Choroid plexus epithelial cell (primary cell): Measurements from ENCODE around the gene AVPI1.

Source experiments
- DNase-seq: peaks from one replicate; pipeline ENCODE4 v3.0.0-alpha.2; 2010; ENCODE audit warnings: low read depth
- H3K4me3 ChIP-seq: 2 replicates; pipeline ENCODE4 v1.5.1; 2011; ENCODE audit warnings: low read depth, mild to moderate bottlenecking, control low read depth, low read length, moderate library complexity
- CTCF ChIP-seq: conservative IDR thresholded peaks from 2 replicates; pipeline ENCODE4 v1.5.1; 2011; ENCODE audit warnings: low read depth, mild to moderate bottlenecking, control low read depth, inconsistent platforms, low read length, moderate library complexity

AVPI1 gene

DNA sequence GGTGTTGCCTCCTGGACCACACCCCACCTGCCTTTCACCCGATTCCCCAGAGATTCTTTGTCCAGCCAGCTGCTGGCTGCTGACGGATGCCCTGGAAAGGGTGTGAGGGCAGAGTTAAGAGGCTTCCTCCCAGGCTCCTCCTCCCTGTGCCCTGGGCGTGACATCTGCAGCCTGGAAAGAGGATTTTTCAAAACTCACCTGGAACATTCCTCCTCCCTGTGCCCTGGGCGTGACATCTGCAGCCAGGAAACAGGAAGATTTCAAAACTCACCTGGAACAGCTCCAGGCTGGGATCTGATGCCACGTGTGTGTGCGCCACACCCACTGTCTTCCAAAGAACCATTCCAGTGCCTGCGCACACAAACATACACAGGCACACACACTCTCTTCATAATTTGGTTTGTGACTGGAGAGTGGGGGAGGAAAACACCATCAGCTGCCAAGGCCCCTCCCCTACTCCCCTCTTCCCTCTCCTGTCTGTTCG, 31.7 kb upstream of the AVPI1 start:
- no peak for DNase-seq
- H3K4me3 ChIP-seq, result no peak overlapping the region
- no peak for TF ChIP-seq CTCF

DNA sequence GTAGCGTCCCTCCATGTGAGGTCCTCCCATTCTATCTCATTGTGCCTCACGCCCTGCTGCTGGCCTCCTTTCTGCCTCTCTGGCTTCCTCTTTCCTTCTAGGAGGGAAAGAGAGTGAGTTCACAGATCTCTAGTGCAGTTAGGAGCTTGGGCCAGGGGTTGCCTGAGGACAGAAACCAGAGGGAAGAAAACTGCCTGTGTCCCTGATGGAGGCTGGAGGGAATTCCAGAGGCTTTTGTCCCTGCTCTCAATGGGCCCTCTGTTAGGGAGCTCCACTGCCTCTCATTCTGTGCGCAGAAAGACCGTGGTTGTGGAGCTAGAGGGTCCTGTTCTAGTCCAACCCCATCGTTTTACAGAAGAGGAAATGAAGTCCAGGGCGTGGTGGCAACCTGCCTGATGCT, 31.1 kb upstream of the AVPI1 start:
- H3K4me3 ChIP-seq, result no peak overlapping the region
- DNase-seq, result no peak
- no peak for TF ChIP-seq CTCF

GRCh38 chr10:97717627-97718026, 30.6 kb upstream of the AVPI1 start:
- DNase-seq, result no peak
- no peak overlapping the region for H3K4me3 ChIP-seq
- no peak for TF ChIP-seq CTCF

DNA sequence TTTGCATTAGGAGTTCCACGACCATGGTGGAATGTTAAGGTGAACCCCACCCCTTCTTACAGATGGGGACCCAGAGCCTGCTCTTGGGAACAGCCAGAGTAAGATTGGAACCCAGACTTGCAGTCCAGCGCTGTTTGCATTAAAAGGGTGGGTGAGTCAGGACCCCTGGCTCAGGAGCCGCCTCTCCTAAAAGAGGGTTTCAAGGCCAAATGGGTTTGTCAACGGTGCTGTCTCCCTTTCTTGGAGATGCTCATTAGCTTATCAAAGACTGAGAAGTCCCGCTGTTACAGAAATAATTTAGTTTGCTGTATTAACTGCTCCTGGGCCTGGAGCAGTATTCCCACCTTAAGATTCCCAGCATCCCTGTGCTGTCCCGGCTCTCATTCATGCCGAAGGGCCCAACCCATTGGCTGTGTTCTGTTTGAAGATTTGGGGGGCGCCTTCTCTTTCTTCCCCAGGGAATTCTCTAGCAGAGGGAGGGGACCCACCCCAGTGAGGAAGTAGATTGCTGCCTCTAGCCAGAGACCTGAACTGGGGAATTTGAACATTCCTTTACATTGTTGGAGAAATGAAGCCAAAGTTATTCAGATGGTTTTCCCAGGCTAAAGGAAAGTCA, 28.3 kb upstream of the AVPI1 start:
- DNase-seq, result no peak

DNA sequence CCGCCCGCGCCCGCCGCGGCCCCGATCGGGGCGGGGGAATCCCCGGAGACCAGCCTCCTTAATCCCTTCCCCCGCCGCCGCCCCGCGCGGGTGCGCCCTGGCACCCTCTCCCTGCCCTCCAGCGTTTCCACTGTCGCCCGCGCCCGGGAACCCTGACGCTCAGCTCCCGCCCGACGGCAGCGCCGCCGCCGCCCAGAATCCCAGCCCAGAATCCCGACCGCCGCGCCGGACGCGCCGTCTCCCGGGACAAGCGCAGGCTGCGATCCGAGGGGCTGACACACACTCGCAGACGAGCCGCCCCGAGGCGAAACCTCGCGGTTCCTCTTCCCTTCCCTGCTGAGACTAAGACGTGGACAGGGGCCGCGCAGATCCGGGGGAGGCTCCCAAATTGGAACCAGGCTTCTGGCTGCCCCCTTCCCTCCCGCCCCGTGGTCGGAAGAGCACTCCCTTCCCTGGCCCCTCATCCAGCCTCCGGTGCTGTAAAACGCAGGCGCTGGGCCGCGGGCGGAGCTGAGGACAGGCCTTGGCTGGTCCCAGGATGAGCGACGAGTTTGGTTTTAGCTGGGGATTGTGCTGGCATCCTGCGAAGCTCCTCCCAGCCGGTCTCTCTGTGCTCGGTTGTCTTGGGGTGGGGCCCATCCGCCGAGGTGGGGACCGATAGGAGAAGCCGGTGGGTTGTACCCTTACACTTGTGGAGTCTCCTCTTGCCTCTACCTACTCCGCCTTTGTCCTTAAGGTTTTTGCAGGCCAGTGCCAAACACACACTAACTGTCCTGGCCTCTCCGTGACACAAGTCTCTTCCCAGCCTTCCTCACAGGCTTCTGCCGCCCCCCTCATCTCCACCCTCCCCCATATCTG, 27.6 kb upstream of the AVPI1 start:
- TF ChIP-seq CTCF, result no peak
- peak; percentile 70 for DNase-seq
- H3K4me3 ChIP-seq, result peak overlapping the region; percentile 86

More for the DNA sequence above, 28.3 kb upstream of the AVPI1 start:
- no peak for TF ChIP-seq CTCF
- peak overlapping the region; percentile 86 for H3K4me3 ChIP-seq

- H3K4me3 ChIP-seq, result peak overlapping the region; percentile 86
- TF ChIP-seq CTCF, result peak; percentile 38
- peak; percentile 76 for DNase-seq
Measured at GRCh38 chr10:97713826-97714400, 26.9 kb upstream of the AVPI1 start.
